Astrocyte (in vitro differentiated cells and primary cell): ENCODE data around the gene KRT9. TPM values are rescaled to one million over a fixed set of nuclear protein-coding genes. Genes with fewer than 3 reads are reported as not detected.

Experiments used
- DNase-seq: peaks from one replicate; pipeline ENCODE4 v3.0.0-alpha.2; 2010; ENCODE audit warnings: low read depth
- FAIRE-seq: peaks from 2 replicates; lab custom pipeline; 2011; peaks lifted over from hg19 to GRCh38; lab: Jason Lieb, UNC
- H2AFZ ChIP-seq: 2 replicates; pipeline ENCODE4 v1.6.0; 2012; ENCODE audit warnings: low read depth, low read length, inconsistent platforms
- H3K27ac ChIP-seq: 2 replicates; pipeline ENCODE4 v1.5.1; 2011; ENCODE audit warnings: low read depth, low read length, inconsistent platforms
- H3K27me3 ChIP-seq: 2 replicates; pipeline ENCODE4 v1.6.0; 2011; ENCODE audit warnings: low read length, inconsistent platforms; ENCODE audit not compliant: insufficient read depth
- H3K36me3 ChIP-seq: 2 replicates; pipeline ENCODE4 v1.5.1; 2011; ENCODE audit warnings: low read length, inconsistent platforms; ENCODE audit not compliant: insufficient read depth
- H3K4me1 ChIP-seq: 2 replicates; pipeline ENCODE4 v1.5.1; 2011; ENCODE audit warnings: low read length, inconsistent platforms; ENCODE audit not compliant: insufficient read depth
- H3K4me2 ChIP-seq: 2 replicates; pipeline ENCODE4 v1.6.0; 2012; ENCODE audit warnings: low read length, inconsistent platforms
- H3K4me3 ChIP-seq: 2 replicates; pipeline ENCODE4 v1.5.1; 2011; ENCODE audit warnings: low read depth, mild to moderate bottlenecking, low read length, inconsistent platforms; ENCODE audit not compliant: insufficient read depth
- H3K79me2 ChIP-seq: 2 replicates; pipeline ENCODE4 v1.6.0; 2012; ENCODE audit warnings: mild to moderate bottlenecking, low read length, inconsistent platforms; ENCODE audit not compliant: insufficient read depth
- H3K9ac ChIP-seq: 2 replicates; pipeline ENCODE4 v1.6.0; 2012; ENCODE audit warnings: mild to moderate bottlenecking, low read length, inconsistent platforms
- H3K9me3 ChIP-seq: 2 replicates; pipeline ENCODE4 v1.5.1; 2012; ENCODE audit warnings: low read depth, mild to moderate bottlenecking, low read length, inconsistent platforms; ENCODE audit not compliant: insufficient read depth
- H4K20me1 ChIP-seq: 2 replicates; pipeline ENCODE4 v1.6.0; 2012; ENCODE audit warnings: low read length, inconsistent platforms; ENCODE audit not compliant: insufficient read depth
- H3K27ac Mint-ChIP-seq: one replicate; pipeline ENCODE4 v1.8.0; 2021; ENCODE audit warnings: mild to moderate bottlenecking, mixed read lengths; ENCODE audit not compliant: unreplicated experiment
- H3K27me3 Mint-ChIP-seq: one replicate; pipeline ENCODE4 v1.8.0; 2021; ENCODE audit warnings: low read depth, mixed read lengths; ENCODE audit not compliant: unreplicated experiment
- H3K36me3 Mint-ChIP-seq: one replicate; pipeline ENCODE4 v1.8.0; 2021; ENCODE audit warnings: low read depth, mixed read lengths; ENCODE audit not compliant: unreplicated experiment
- H3K4me1 Mint-ChIP-seq: one replicate; pipeline ENCODE4 v1.8.0; 2021; ENCODE audit warnings: low read depth, mixed read lengths; ENCODE audit not compliant: unreplicated experiment
- H3K4me3 Mint-ChIP-seq: one replicate; pipeline ENCODE4 v1.8.0; 2021; ENCODE audit warnings: mild to moderate bottlenecking, moderate library complexity, mixed read lengths; ENCODE audit not compliant: unreplicated experiment
- H3K9me3 Mint-ChIP-seq: one replicate; pipeline ENCODE4 v1.8.0; 2021; ENCODE audit warnings: mild to moderate bottlenecking, mixed read lengths; ENCODE audit not compliant: unreplicated experiment
- EZH2 ChIP-seq: IDR thresholded peaks from 2 replicates; pipeline ENCODE4 v1.6.1; 2012; ENCODE audit warnings: mild to moderate bottlenecking, low read length, inconsistent platforms; ENCODE audit not compliant: insufficient read depth
- total RNA-seq: library from RNA; stranded (reverse); gene quantifications from 2 replicates; pipeline ENCODE4 v1.2.1, GENCODE V29; 2021
- TF ChIP-seq, protein P1 (sequence below): IDR thresholded peaks from 2 replicates; pipeline ENCODE4 v1.5.1; 2011; ENCODE audit warnings: low read depth, mild to moderate bottlenecking, inconsistent platforms, low read length, moderate library complexity; ENCODE audit not compliant: insufficient read depth

Gene KRT9
- total RNA-seq, 1 donor from 2014 or later = 0.09 TPM

DNA sequence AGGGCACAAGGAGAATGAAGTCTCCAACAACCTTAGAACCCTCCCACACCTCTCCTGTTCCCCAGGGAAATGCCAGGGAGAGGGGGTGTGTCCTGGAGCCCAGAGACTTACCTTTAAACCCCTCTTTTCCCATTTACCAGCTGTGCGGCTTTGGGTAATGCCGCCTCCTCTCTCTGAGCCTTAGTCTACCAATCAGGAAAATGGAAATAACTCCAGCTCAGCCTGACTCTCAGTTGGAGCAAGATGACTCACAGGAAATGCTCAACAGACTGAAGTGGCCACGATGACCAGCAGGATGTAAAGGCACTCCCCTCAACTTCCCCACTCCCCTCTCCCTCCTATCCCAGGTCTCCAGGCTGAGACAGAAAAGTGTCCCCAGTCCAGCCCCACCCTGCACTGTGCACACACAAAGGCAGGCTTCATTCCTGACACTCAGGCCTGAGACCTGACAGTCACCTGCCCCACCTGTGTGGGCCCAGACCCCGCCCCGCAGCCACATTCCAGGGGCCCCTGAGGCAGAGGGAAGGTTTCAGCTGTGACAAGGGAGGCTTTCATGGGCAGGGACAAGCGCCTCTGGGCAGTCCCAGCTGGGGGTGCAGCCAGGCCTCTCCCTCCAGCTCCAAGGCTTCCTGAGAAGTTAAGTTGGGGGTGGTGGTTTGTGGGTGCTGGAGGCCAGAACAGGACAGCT is 50.1 kb downstream of the KRT9 start:
- peak; percentile 87 for DNase-seq
- peak overlapping the region; percentile 2 for H2AFZ ChIP-seq
- H3K4me3 Mint-ChIP-seq = no peak overlapping the region

DNA sequence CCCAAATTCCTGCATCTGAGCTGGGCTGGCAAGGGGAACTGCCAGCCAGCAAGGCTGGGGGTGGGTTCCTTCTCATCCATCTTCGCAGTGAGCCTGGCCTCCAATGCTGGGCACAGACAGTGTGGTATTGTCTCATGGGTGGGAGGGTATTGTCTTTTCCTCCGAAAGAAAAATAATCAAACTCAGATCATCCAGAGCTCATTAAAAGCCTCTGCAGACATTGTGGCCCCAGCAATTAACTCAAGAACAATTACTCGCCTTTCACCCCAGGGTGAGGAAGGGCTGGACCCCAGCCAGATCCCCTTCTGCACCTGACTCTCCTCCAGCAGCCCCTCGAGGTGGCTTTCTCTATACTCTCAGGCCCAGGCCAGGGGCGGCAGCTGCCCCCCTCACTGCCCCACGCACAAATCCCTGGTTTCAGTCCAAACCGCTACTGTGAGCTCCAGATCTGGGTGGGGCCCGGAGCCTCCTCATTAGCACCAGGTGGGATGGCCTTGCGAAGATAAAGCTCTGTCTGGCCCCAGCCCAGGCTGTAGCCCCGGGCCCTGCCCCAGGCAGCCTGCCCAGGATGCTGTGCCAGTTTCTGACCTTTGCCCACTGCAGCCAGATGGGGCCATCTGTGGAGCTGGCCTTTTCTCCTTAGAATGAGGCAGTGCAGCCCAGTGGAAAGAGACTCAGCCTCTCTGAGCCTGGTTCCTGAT is 50.9 kb downstream of the KRT9 start:
- DNase-seq (no peak), FAIRE-seq (no peak)
- Histone ChIP-seq H3K27me3 (no peaks in the 10 kb centered on the region), H3K79me2 (no peaks in the 10 kb centered on the region), H3K9me3 (no peaks in the 10 kb centered on the region), H3K9ac (peak overlapping the region; percentile 38), H3K36me3 (no peaks in the 10 kb centered on the region), H3K4me2 (peak overlapping the region; percentile 51), H2AFZ (no peak overlapping the region), H4K20me1 (no peaks in the 10 kb centered on the region), H3K27ac (peak overlapping the region; percentile 41), H3K4me3 (peak overlapping the region; percentile 37), H3K4me1 (peaks cover 36% of the 10 kb centered on the region)
- H3K36me3 Mint-ChIP-seq = no peaks in the 10 kb centered on the region
- peaks cover 9% of the 10 kb centered on the region for H3K4me1 Mint-ChIP-seq
- H3K9me3 Mint-ChIP-seq = peaks cover 2% of the 10 kb centered on the region
- H3K4me3 Mint-ChIP-seq = no peak overlapping the region
- peak overlapping the region; percentile 34 for H3K27ac Mint-ChIP-seq
- H3K27me3 Mint-ChIP-seq = peaks cover 5% of the 10 kb centered on the region
- TF ChIP-seq, protein P1, sequence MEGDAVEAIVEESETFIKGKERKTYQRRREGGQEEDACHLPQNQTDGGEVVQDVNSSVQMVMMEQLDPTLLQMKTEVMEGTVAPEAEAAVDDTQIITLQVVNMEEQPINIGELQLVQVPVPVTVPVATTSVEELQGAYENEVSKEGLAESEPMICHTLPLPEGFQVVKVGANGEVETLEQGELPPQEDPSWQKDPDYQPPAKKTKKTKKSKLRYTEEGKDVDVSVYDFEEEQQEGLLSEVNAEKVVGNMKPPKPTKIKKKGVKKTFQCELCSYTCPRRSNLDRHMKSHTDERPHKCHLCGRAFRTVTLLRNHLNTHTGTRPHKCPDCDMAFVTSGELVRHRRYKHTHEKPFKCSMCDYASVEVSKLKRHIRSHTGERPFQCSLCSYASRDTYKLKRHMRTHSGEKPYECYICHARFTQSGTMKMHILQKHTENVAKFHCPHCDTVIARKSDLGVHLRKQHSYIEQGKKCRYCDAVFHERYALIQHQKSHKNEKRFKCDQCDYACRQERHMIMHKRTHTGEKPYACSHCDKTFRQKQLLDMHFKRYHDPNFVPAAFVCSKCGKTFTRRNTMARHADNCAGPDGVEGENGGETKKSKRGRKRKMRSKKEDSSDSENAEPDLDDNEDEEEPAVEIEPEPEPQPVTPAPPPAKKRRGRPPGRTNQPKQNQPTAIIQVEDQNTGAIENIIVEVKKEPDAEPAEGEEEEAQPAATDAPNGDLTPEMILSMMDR = no peak
- no peak for TF ChIP-seq EZH2

More for the DNA sequence above, 50.1 kb downstream of the KRT9 start:
- Histone ChIP-seq H3K79me2 (peaks cover 2% of the 10 kb centered on the region), H3K9ac (peak overlapping the region; percentile 58), H3K9me3 (no peaks in the 10 kb centered on the region), H3K4me2 (peak overlapping the region; percentile 51), H3K27ac (peak overlapping the region; percentile 81), H4K20me1 (no peaks in the 10 kb centered on the region), H3K36me3 (no peaks in the 10 kb centered on the region), H3K4me3 (peak overlapping the region; percentile 37), H3K4me1 (peaks cover 36% of the 10 kb centered on the region), H3K27me3 (no peaks in the 10 kb centered on the region)
- peak; percentile 73 for FAIRE-seq
- peak overlapping the region; percentile 75 for H3K27ac Mint-ChIP-seq
- H3K36me3 Mint-ChIP-seq = no peaks in the 10 kb centered on the region
- peaks cover 9% of the 10 kb centered on the region for H3K4me1 Mint-ChIP-seq
- H3K27me3 Mint-ChIP-seq = peaks cover 5% of the 10 kb centered on the region
- H3K9me3 Mint-ChIP-seq = peaks cover 2% of the 10 kb centered on the region
- TF ChIP-seq EZH2 = no peak
- TF ChIP-seq, protein P1 = no peak
